T1000 (cell line): ENCODE results near the gene AAMP.
A peak's percentile ranks its signal among the peaks of the same experiment; 100 is the strongest.
"Not testable (repeated sequence)": the region's sequence is repeated elsewhere in the genome, so short reads cannot be mapped to it uniquely, and the experiment has no call there.

ENCODE experiments used
- DNase-seq: peaks from one replicate; lab custom pipeline; 2025; ENCODE audit warnings: mixed read lengths; lab: John Stamatoyannopoulos, UW

Gene AAMP

DNA sequence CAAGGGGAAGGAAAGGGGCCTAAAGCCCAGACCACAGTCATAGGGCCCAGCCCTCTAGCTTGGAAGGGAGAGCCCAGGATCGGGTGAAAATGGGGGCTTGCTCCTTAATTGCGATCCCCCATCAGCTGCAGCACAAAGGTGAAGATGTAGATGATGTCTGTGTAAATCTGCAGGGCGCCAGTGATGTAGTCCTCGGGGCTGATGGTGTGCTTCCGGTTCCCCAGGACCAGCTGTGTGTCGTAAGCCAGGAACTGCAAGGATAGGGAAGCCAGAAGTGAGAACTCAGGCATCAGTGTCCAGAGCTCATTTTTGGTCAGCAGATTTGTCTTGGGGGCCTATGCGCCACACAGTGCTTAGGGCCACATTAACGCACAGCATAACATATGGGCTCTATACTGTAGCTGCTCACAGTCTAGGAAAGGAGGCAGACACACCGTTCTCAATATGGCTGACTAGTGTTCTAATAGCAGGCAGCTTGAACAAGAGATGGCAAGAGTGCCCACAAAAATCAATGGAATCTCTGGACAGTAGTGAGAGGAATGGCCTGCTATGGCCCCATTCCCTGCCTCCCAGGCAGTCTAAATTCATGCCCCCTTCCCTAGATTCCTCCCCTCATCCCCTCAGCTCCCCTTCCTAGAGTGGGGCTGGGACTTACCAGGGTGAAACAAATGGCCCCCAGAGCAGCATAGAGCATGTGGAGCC, 5.6 kb upstream of the AAMP start:
- DNase-seq: no peak

- DNase-seq: no peak
Measured at GRCh38 chr2:218274586-218274985, 4.6 kb upstream of the AAMP start.

DNA sequence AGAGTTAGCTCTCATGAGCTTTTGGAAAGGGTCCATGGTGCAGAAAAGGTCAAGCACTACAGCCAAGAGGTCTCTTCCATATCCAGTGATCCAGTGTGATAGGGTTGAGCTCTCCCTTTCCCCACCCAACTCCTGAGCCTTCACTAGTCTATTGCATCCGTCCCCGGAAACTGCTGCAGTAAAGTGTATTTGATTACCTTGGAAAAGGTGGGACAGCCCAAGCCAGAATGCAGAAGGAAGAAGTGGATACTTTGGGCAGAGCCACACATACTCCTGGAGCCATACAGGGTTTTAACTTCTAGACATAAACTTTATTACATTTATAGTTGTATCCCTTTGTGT, 3.9 kb upstream of the AAMP start:
- DNase-seq: no peak

- not testable (repeated sequence) for DNase-seq
Measured at GRCh38 chr2:218273214-218273907, 3.4 kb upstream of the AAMP start.

DNA sequence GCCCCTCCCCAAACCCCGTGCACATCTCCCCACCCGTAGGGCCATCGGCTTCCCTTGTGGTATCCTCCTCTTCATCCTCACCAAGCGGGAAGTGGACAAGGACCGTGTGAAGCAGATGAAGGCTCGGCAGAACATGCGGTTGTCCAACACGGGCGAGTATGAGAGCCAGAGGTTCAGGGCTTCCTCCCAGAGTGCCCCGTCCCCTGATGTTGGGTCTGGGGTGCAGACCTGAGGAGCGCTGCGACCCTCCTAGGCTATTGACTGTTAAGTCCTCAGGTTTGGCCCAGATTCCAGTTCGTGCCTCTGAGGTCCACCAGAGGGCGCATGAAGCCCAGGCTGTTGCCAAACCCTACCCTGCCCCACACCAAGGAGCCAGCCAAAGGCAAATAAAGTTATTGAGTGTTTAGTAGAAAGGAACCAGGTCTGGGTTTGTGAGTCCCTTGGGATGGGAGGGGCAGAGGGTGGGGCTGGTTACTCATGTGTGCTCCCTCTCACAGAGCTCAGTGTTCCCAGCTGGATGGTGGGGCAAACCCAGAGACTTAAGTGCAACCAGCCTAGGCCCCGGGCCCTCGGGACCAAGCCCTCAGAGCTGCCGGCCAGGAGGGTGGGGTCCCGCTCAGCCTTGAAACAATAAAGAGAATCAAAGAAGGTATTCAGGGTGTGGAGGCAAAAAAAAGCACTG, 2.7 kb upstream of the AAMP start:
- DNase-seq: peak; percentile 84

GRCh38 chr2:218271865-218272530, 2.1 kb upstream of the AAMP start:
- no peak for DNase-seq

GRCh38 chr2:218271487-218271797, 1.5 kb upstream of the AAMP start:
- DNase-seq: no peak

DNA sequence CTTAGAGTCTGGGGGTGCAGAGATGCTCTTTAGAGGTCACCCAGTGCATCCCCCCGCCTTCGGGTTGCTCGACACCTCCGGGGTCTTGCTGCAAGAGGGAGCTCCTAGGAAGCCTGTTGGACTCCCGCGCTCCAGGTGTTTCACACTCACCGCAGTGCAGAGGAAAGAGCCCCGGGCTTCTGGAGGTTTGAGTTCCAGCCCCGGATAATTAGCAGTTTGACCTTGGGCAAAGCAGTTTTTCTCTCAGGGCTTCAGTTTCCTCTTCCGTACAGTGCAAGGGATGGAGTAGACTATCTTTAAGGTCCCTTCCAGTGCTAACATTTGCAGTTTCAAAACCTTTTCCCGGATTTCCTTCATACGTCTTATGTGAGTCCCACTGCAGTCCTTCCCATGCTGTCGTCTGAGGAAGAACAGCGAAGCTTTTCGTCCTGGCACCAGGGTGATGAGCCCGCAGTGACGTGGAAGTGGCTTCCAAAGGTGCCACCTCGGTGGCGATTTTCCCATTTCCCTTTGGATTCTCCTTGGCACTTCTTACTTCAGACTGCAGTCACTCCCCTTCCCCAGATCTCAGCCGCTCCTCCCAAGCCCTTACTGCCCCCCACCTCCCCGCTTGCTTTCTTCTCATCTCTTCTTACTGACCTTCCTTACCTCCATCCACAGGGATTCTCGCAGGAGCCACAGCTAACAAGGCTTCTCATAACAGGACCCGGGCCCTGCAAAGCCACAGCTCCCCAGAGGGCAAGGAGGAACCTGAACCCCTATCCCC, 967 bp upstream of the AAMP start:
- no peak for DNase-seq

DNA sequence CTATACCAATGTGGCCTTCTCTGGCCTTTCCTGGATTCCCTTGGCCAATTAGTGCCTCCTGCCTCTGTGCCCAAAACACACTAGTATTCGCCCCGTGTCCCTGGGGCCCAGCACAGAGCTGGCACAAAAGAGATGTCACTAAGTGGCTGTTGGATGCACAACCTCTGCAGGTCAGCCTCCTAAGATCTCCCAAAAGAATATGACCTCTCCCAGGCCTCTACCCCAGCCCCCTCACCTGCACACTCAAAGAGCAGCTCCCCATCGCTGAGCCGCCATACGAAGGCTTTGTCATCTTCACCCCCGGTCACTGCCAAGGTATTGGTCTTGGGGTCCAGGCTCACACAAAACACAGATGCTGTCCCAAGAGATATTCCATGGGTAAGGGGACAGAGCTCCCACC, 2.7 kb downstream of the AAMP start:
- DNase-seq: no peak

DNA sequence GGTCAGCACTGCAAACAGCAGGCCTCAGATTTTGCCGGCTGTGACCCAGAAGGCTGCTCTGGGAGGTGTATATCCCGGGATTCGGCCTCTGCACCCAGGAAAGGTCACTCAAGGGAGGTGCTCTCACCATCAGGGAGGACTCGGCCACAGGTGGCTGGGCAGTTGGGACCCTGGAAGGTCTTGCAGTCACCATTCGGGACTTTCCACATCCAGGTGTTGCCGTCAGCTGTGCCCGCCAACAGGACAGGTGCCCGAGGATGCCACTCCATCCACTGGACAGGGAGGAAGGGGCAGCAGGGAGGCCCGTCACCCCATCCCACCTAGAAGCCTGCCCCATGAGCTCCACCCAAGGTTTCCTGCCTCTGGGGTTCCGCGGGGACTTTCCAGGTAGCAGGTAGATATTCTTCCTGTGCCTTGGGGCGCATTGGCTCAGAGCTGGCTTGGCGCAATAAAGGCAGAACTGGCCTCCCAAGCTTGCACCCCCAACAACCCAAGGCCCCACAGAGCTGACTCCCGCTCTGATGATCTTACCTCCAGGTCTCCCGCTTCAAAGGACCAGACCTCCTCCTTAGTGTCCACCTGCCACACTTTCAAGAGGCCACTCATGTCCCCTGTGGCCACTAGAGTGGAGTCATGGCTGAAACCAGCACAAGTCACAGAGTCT, 3.5 kb downstream of the AAMP start:
- no peak for DNase-seq

GRCh38 chr2:218265626-218266025, 4.3 kb downstream of the AAMP start:
- DNase-seq: no peak

- no peak for DNase-seq
Measured at GRCh38 chr2:218264773-218265561, 5.0 kb downstream of the AAMP start.

GRCh38 chr2:218263817-218264641, 5.9 kb downstream of the AAMP start:
- DNase-seq: no peak

- no peak for DNase-seq
Measured at GRCh38 chr2:218262631-218263586, 7.0 kb downstream of the AAMP start.

DNA sequence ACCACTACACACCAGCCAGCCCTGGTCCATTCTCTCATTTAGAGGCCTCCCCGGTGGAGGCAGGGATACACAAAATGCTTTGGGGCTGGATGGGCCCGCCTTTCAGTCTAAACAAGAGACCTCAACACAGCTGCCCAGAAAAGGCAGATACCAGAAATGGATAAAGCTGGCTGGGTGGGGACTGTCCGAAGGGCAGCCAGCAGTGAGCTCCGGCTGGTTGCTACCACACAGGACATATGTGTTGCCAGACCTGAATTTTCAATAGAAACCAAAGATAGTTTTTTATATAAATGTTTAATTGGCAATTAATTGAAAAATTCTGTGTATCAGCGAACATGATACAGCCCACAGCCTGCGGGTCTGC, 7.7 kb downstream of the AAMP start:
- no peak for DNase-seq

GRCh38 chr2:218261423-218262236, 8.3 kb downstream of the AAMP start:
- no peak for DNase-seq

GRCh38 chr2:218260742-218261422, 9.1 kb downstream of the AAMP start, which contains the start of gene GPBAR1:
Gene GPBAR1 (plus strand): TSS chr2:218261015. CDS start chr2:218262725, 1,710 bp downstream.
- no peak for DNase-seq
